HG03342 (cell line): Measurements from ENCODE around the gene SPRED1.
"Not testable (repeated sequence)": the region's sequence is repeated elsewhere in the genome, so short reads cannot be mapped to it uniquely, and the experiment has no call there.

ENCODE experiments used
- ATAC-seq: cut with Tn5 transposase; IDR thresholded peaks from one replicate; pipeline ENCODE4 v1.9.1; 2021; ENCODE audit warnings: mild to moderate bottlenecking, moderate library complexity; ENCODE audit not compliant: unreplicated experiment

The SPRED1 gene

GRCh38 chr15:38229705-38230310, 22.8 kb upstream of the SPRED1 start:
- no peak for ATAC-seq

GRCh38 chr15:38231436-38231835, 21.2 kb upstream of the SPRED1 start:
- no peak for ATAC-seq

GRCh38 chr15:38237021-38237420, 15.6 kb upstream of the SPRED1 start:
- ATAC-seq = not testable (repeated sequence)

GRCh38 chr15:38238311-38238710, 14.3 kb upstream of the SPRED1 start:
- ATAC-seq = no peak

DNA sequence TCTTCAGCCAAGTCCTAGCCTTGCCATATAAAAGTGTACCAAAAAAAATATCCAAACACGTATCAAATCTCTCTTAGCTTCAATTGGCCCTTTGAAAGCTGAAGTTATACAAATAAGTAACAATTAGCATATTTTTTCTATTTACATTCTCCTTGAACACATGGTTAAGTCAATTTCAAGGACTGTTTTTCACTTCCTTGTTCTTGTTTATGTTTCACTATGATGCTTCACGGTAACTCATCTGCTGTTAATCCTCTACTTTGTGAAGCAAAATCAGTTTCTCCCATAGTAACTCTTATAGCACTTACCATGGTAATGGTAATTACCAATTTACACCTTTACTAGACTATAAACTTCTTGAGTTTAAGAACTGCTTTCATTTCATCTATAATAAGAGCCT, 10.6 kb upstream of the SPRED1 start:
- ATAC-seq = peak; percentile 85

GRCh38 chr15:38243278-38244055, 9.2 kb upstream of the SPRED1 start:
- no peak for ATAC-seq

DNA sequence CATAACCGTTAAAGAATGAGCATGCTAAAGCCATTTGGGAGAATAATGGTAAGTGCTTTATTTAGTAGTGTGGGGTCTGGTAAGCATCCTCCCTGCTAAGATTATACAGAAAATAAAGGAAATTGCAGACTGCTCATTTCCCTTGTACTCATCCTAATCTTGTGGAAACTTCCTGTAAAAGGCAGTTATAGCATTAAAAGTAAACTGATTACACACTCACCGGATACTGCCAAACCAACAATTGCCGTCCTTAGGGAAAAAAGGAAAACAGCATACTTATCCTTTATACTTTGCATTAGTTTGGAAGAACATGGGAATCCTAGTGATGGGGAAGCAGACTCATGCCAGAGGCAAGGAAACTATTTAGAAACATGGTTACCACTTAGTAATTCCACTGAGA, 5.3 kb upstream of the SPRED1 start:
- no peak for ATAC-seq

- no peak for ATAC-seq
Measured at GRCh38 chr15:38253351-38253781, 730 bp downstream of the SPRED1 start.

DNA sequence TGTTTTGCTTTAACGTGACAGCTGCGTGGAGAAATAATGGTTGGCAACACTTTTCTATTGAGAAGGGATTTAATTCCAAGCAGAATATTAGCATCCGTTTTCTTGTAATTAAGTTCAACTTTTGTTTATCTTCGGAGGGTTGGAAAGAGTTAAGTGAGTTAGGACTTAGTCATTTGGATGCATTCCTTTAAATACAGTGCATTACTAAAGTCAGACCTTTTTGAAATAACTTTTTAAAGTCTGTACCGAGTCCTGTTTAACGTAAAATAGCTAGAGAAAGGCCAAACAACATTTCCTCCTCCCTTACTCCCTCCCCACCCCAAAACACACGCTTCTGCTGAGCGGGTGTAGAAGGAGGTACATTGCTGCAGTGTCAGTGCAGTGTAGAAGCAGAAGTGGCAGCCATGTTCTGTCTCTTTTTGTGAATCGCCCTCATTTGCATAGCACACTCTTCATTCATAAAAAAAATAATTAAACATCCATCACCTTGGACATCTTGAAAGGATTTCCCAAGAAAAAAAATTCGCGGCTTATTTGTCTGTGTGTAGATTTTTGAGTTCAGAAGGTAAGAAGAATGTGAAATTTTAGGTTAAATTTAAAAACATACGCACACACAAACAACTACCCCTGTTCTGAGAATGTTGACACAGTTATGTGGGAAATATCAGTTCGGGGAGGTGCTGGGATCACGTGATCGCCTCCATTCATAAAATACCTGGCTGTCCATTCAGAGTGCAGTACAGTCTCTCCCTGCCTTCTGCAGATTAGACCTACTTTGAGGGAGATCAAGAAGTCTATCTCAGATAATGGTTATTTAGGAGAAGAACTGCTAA, 1.6 kb downstream of the SPRED1 start:
- no peak for ATAC-seq

DNA sequence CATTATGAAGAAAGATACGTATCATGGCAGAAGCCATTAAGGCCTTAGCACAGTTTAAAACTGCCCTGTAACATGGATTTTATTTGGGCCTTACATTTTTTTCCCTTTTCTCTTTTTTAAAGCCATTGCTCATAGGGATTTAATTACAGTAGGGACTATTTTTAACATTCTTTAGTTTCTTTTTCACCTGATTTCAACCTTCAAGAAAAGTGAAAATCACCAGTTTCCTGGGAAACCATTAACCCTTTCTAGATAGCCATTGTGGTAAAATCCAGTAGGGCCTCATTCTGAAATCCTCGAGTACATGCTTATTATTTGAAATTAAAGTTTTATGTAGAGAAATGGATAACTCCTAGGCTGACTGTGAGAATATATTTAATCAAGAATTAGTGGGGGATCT, 3.1 kb downstream of the SPRED1 start:
- ATAC-seq = no peak

DNA sequence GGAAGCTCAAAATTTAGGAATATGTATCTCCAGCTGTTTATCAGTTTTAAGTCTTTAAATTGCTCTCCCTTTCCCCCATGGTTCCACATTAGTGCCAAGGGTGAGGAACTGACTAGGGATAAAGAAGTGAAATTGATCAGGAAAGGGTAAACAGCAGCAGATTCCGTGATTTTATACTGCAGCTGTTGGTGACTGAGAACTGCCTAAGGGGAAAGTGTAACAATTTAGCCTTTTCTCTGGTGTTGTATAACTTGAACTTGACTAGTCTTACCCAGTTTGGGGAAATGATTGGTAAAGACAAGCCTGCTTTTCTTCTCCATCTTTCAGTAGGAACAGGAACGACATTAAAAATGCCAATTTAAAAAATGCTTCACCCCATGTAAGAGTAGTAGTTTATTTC, 5.0 kb downstream of the SPRED1 start:
- ATAC-seq = no peak

DNA sequence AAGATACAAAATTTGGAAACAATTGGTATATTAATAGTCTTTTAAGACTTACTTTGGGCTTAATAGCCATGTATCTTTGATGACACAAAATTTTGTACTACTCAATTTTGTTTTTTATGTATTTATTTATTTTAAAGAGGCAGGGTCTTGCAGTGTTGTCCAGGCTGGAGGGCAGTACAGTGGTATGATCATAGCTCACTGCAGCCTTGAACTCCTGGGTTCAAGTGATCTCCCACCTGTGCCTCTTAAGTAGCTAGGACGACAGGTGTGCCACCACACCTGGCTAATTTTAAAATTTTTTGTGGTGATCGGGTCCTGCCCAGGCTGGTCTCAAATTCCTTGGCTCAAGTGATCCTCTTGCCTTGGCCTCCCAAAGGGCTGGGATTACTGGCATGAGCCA, 6.5 kb downstream of the SPRED1 start:
- ATAC-seq = no peak

DNA sequence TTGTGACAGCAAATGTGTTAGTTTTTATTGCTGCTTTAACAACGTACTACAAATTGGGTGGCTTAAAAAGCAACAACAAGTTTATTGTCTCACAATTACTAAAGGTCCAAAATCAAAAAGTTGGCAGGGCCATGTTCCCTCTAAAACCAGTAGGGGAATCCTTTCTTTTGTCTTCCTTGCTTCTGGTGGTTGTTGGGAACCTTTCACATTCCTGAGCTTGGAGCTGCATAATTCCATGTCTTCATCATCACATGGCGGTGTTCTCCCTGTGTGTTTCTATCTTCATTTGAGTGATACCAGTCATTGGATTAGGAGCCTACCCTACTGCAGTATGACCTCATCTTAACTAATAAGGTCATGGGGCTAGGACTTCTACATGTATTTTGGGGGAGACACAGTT, 7.4 kb downstream of the SPRED1 start:
- no peak for ATAC-seq

- ATAC-seq = no peak
Measured at GRCh38 chr15:38263251-38263650, 10.6 kb downstream of the SPRED1 start.

DNA sequence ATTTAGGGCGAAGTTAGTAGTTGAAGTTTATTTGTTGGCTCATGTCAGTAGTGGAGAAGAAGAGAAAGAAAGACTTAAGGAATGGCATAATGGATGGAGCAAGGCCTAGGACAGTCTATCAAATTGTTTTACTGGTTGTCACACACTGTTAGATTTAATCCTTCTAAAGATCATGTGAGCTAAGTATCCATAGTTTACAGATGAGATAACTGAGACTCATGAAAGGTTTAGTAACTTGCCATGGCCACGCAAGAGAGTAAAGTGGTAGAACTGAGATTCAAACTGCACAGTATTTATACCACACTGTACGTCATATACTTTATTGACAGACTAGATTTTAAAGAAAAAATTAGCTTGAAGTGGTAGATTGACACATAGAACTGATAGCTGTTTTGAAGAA, 11.4 kb downstream of the SPRED1 start:
- no peak for ATAC-seq

GRCh38 chr15:38266247-38266986, 13.8 kb downstream of the SPRED1 start:
- no peak for ATAC-seq

DNA sequence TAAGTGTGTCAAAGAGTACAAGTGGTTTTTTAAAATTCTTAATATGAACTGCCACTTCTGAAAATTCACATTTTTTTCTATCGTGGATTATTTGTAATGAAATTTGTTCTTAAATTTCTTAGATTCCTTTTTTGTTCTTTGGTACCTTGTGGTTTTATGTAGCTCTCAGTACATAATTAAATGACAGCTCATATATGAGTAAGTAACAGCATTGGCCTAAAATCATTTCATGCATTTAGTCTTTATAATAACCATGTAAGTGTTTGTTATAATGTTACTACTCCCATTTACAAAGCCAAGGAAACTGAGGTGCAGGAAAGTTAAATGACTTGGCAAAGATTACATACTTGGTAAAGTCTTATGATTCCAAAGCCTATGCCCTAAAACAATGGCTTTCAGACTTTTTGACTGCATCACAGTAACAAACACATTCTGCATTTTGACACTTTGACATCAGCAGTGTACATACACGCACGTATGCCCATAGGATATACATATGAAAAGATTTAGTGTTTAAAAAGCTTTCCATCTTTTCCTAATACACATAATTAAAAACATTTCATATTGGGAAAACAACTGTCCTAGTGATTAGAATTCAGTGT, 14.9 kb downstream of the SPRED1 start:
- ATAC-seq = no peak

DNA sequence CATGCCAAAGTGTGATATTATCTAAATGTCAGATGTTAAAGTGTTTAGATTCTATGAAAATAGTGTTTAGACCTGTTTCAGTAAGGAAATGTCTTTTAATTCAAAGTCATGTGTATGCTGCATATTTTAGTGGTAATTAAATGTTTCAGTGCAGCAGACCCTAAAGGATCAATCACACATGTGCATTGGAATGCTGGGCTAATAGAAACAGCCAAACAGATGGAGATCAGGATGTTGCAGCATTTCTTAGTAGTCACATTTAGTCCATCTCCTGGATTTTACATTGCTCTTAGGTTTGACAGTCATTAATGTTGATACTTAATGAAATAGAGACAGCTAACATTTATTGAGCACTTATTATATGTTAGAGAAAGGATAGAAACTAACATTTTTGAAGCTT, 18.5 kb downstream of the SPRED1 start:
- ATAC-seq = no peak

- no peak for ATAC-seq
Measured at GRCh38 chr15:38271895-38272294, 19.3 kb downstream of the SPRED1 start.

GRCh38 chr15:38272431-38272830, 19.8 kb downstream of the SPRED1 start:
- ATAC-seq = not testable (repeated sequence)

GRCh38 chr15:38274135-38274534, 21.5 kb downstream of the SPRED1 start:
- ATAC-seq = no peak
